ENCODE data around the gene MBD4.
A peak's percentile ranks its signal among the peaks of the same experiment; 100 is the strongest.
"Not testable (repeated sequence)": the region's sequence is repeated elsewhere in the genome, so short reads cannot be mapped to it uniquely, and the experiment has no call there.

The MBD4 gene

DNA sequence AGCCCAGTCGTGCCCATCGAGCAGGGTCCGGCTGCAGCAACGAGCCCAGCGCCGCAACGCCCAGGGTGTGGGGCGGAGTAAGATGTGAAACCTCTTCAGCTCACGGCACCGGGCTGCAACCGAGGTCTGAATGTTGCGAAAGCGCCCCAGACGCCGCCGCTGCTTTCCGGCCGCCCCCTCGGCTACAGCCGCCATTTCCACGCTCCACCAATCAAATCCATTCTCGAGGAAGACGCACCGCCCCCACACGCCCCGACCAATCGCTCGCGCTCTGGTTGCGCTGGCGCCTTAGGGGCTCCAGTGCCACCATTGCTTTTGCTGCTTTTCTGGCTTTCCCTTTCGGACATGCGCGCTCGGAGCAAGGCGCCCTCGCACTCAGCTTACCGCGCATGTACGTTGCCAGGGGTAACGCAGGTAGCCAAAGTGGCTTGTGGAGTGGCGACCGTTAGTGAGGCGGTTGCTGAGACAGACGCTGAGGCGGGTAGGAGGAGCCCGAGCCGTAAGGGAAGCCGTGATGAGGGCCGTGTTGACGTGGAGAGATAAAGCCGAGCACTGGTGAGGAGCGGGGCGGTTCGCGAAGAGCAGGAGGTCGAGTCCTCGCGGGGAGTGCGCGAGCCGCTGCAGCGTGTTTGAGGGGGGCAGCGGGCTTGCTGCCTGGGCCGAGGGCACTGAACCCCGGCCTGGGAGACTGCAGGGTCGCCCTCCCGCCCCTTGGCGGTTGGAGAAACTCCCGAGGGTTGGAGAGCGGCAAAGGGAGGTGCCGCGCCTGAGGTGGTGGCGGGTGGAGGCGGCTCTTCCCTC is at the start of gene MBD4, which contains the start of gene IFT122:
Gene MBD4 (minus strand): TSS at position 132 of the 801 bp plus-strand sequence. CDS start 115 bp downstream, at position 17.
Gene IFT122 (plus strand): TSS at position 408 of the 801 bp plus-strand sequence. CDS start 107 bp downstream, at position 515.
- DNase-seq, result peak; percentile 95

DNA sequence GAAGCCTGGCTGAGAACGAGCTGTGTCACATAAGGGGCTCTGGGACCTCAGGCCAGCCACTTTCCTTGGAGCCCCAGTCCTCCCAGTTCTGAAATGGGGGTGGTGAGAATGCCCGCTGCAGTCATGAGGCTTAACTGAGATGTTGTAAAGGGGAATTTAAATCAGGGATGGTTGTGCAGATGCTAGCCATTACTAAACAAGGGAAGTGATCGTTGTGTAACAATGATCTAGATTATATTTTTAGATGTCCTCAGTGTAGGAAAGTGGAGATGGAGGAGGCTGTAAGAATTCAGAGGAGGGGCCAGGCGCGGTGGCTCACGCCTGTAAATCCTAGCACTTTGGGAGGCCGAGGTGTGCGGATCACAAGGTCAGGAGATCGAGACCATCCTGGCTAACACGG is 49.5 kb upstream of the MBD4 start:
- not testable (repeated sequence) for DNase-seq

DNA sequence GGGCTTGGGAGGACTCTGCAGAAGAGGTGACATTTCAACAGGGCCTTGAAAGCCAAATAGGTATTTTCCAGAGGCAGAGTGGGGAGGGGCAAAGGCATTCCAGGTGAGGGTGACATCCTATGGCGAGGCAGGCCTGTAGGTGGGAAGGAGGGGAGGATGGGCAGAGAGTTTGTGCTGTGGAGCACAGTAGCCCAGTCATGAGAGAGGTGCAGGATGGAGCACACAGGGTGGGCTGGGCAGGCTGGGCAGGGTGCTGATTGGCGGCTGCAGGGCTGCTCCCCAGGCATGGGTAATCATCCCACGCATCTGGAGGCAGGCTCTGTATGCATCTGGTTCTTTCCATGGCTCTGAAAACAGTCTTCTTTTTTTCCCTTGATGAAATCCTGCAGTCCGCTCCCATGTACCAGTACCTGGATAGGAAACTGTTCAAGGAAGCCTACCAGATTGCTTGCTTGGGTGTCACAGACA is 48.2 kb upstream of the MBD4 start:
- not testable (repeated sequence) for DNase-seq

DNA sequence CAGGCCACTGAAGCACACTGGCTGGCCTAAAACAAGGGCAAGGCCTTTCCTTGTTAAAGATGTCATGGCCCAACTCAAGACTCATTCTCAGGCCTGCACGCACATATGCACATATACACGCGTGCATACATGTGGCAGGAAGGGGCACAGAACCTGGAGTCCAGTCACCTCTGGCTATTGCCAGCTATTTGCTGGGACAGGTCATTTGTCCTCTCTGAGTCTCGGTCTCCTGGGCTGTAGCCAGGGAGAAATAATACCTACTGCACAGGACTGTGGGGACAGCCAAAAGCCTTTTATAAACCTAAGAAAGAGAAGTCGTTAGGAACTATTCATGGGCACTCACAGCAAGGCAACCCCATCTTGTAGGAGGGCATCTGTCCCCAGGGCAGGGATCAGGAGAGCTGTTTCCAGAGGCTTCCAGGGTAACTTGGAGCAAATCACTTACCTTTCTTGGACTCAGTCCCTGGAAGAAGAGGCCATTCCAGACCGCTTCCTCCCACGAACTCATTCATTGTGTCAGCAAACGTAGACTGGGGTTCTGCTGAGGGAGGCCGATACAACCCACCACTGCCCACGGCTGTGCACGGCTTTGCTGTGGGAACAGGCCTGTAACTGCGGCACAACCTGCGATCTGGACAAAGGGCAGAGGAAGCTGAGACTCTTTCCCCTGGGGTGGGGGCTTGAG is 47.6 kb upstream of the MBD4 start:
- no peak for DNase-seq

DNA sequence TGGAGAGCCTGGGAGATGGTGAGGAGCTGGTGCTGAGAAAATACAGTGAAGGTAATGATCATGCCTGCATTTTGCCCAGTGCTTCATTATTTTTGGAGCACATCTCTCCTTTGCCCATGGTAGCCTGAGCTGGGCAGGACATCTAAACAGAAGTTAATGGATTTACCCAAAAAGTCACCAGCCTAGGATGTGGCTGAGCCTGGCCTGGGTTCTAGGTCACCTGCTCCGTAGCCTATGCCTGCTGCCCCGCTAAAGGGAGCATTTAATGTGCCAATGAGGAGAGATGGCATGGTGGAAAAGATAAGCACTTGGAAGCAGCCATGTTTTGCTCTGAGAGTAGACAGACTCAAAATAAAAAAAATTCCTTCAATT is 46.9 kb upstream of the MBD4 start:
- no peak for DNase-seq

DNA sequence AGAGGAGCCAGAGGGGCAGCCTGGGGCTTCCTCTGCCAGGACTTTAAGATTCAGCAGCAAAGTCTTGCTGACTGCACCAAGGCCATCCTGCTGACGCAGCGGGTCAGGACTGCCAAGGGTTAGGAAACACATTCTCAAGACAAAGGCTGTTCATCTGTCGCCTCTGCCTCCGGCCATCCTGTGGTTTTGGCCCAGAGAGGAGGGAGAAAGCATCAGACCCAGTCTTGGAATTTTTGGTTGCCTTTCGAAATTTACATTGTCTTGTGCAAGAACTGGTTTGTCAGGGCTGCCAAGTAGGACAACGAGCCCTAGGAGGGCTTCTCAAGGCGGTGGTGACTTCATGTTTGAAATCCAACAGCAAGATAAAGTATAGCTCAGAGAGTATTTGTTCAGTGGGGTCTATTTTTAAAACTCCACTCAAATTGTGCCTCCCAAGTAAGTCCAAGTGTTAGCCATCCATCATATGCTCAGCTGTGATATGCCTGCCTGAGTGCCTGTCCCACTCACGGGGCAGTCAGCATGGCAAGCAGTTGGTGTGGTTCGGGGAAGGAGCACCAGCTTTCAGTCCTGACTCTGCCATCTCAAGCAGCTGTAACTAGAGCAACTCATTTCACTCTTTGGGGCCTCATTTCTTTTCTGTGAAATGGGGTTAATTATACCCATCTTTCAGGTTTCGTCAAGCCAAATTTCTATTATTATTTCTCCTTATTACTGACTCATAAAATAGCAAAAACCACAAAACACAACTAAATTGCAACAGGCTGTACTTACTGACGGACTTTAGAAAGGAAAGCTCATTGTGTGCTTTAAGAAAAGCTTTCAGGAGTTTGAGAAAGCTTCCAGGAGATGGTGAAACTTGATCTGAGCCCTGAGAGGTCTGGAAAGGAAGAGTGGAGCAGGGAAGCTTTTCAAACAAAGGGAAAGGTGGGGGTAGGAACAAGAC is 46.2 kb upstream of the MBD4 start:
- DNase-seq, result no peak

DNA sequence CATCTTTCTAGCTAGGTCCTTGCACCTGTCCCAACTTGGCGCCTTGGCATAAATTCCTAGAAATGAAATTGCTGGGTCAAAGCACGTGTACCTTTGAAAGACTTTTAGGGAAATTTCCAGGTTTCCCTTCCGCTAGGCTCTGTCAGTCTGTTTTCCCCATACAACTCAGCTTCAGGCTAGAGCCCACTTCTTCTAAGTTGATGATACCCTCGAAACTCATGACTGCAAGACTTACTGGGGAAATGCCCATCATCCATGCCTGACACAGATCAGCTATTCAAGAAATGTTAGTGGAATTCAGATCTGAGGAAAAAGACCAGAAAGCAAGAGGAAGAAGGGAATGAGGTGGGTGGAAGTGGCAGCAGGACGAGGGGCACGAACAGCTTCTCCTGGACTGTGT is 45.4 kb upstream of the MBD4 start:
- DNase-seq, result not testable (repeated sequence)

DNA sequence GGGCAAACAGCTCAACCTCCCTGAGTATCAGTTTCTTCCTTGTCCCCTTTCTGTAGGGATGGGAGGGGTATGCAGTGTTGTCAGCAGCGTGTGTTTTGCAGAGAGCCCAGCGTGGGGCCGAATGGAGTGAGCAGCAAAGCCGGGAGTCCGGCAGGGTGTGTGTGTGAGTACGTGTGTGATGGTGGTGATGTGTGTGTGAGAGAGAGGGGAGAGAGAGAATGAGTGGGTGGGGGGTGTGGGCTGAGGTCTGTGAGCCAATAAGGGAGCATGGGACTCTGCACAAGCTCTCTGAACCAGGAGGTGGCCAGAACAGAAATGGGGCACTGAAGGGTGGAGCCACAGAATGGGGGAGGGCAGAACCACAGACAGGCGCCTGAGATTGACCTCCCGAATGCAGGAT is 44.1 kb upstream of the MBD4 start:
- DNase-seq, result no peak

DNA sequence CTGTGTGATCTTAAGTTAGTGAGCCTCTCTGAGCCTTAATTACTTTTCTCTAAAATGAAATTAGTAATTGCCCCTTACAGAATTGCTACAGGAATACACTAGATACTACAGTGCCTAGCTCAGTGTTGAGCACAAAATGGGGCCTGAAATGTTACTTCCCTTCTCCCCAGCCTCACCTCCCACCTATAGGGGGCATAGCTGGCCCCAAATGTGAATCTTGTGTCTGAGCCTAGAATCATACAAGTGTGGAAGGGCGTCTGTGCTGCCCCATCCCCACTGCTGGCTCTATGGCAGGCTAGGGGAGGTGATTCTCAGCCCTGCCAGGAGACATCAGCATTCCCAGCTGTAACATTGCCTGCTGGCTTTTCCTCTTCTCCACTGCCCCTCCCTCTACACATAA is 43.0 kb upstream of the MBD4 start:
- DNase-seq, result no peak

DNA sequence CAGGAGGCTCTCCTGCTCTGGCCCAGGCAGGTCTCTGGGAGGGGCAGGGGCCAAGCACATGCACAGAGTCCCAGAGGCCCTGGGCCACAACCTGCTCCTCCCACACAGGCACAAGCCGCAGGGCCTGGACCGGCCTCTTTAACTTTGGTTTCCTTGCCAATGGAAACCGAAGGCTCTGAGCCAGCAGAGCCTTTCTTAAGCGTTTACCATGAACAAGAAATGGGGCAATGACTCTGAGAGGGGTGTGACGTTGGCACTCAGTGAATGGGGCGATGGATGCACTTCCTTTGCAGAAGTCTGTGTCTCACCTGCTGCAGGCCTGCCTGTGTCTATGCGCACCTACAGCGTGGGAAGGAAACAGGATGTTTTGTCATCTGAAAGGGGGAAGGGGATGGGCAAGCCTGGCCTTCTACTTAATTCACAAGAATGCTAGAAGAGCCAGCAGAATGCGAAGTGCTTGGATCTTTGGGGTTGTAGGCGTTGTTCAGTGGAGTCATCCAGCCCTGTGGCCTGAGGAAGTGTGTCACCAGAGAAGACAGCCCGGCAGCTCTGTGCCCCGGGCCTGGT is 42.1 kb upstream of the MBD4 start:
- no peak for DNase-seq

DNA sequence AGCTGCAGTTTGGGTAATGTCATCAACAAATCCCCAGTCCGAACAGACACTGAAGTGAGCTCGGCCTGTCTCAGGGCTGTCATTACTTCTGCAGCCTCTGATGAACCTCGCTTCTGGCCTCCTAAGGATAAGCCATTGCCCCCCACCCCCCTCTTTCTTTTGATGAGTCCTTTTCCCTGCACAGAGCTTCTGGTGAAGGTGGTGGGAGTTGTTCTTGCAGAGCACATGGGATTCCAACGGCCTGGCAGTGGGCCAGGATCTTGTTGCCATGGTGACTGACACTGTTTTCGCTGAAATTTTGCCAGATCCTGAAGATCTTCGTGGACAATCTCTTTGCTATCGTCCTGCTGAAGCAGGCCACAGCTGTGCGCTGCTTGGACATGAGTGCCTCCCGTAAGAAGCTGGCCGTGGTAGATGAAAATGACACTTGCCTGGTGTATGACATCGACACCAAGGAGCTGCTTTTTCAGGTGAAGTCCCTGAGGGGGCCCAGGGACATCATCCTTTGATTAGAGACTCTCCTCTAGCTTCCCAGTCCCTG is 41.5 kb upstream of the MBD4 start:
- peak; percentile 50 for DNase-seq

DNA sequence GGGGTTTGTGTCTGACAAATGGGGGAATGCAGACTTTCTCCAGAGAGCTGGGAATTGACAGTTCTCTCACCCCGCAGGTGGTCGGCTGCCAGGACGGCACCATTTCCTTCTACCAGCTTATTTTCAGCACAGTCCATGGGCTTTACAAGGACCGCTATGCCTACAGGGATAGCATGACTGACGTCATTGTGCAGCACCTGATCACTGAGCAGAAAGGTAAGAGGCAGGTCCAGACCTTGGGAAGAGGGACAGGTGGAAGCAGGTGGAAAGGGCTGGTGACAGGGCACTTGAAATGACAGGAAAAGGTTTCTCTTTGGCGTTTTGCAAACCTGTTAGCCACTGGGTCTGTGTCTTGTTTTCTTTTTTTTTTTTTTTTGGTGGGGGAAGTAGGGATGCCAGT is 36.8 kb upstream of the MBD4 start:
- no peak for DNase-seq

DNA sequence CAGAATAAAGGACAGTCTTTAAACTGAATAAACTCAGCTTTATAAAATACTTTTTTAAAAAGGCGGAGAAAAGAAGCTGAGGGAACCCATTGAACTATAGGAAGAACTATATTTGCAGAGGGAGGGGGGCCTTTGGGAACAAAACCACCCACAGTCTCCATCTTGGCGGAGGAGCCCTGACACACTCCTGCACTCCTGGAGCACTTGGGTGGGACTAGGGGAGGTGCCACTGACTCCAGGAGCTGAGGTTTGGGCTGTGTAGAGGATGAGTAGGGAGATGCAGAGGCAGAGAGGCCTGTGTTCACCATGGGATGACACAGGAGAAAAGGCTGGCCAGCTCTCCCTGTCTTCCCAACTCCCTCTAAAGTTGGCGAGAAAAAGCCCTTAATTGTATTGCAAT is 36.1 kb upstream of the MBD4 start:
- DNase-seq, result no peak

DNA sequence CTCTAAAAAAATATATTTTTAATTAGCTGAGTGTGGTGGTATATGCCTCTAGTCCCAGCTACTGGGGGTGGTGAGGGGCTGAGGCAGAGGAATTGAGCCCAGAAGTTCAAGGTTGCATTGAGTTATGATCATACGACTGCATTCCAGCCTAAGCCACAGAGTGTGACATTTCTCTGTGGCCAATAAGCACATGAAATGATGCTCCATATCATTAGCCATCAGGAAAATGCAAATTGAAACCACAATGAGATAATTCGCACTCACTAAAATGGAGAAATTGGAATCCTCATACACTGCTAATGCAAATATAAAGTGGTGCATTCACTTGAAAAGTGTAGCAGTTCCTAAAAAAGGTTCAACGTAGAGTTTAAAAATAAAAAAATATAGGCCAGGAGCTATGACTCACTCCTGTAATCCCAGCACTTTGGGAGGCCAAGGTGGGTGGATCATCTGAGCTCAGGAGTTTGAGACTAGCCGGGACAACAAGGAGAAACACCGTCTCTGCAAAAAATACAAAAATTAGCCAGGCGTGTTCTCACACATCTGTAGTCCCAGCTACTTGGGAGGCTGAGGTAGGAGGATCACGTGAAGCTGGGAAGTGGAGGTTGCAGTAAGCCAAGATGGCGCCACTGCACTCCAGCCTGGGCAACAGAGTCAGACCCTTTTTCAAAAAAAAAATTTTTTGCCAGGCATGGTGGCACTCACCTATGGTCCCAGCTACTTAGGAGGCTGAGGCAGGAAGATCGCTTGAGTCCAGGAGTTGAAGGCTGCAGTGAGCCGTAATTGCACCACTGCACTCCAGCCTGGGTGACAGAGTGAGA is 35.4 kb upstream of the MBD4 start:
- DNase-seq, result no peak

DNA sequence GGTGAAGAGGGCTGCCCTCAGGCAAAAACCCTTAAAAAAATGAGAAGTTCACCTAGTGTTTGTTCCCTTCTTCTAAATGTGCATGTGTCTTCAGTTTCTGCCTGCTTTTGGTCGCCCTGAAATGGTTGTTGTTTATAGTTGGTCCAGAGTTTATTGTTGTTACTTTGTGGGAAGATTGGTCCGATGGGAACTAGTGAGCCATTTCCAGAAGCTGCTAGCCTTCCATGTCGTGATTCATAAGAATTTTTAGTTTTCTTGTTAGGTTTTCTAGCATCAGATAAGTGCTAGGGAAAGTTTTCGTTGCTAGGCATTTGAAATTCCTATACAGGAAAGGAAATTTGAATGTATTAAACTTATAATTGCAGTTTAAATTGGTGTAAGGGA is 34.0 kb upstream of the MBD4 start:
- no peak for DNase-seq

DNA sequence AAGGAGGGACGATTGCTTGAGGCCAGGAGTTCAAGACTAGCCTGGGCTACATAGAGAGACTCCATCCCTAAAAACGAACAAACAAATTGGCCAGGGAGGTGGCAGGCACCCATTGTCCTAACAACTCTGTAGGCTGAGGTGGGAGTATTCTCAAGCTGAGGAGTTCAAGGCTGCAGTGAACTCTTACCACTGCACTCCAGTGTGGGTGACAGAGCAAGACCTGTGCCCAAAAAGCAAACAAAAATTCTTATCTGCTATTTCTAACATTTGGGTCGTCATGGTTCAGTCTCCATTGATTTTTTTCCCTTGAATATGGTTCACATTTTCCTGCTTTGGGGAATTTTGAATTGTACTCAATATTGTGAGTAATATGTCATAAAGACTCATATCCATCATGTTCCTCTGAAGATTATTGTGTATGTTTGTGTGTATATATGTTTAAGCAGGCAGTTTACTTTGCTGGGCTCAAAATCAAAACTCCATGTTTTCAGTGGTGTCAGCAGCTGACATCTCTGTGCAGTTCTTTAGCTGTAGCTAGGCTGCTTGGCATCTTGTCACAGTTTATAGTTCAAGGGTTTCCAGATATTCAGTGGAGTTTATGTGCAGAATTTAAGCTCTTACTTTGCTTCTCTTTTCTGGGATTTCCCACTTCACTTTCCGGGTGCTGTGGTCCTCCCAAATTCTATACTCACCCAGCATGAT is 33.5 kb upstream of the MBD4 start:
- DNase-seq, result no peak

DNA sequence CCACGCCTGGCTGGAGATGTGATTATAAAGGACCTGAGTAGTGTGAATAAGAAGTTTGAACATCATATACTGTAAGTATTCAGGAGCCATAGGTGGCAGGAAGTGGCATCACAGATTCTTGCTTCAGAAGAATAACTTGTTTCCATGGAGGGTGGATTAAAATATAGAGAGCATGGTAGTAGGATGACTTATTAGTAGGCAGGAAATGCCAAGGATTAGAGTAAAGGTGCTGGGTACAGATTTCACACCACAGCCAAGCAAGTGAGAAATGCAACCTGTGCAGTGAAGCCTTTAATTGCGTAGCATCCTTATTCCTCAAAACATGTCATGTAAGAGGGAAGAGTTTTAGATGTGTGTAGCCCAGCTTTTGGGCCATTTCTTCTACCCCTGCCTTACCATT is 31.1 kb upstream of the MBD4 start:
- no peak for DNase-seq

DNA sequence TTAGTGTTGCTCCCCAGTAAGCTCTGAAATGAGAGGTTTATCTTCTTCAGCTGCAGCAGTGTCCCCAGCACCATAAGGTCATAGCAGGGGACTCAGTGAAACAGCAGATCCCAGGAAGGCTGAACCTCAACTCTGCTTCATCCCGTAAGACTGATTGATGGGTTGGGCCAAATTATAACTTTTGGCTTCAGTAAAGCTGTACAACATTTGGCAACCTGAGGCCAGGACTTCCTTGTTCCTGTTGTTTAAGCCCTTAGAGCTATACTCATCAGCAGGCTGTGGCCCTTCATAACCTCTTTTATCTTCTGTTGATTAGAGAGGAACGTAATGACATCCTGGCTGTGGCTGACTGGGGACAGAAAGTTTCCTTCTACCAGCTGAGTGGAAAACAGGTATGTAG is 29.3 kb upstream of the MBD4 start:
- DNase-seq, result no peak

DNA sequence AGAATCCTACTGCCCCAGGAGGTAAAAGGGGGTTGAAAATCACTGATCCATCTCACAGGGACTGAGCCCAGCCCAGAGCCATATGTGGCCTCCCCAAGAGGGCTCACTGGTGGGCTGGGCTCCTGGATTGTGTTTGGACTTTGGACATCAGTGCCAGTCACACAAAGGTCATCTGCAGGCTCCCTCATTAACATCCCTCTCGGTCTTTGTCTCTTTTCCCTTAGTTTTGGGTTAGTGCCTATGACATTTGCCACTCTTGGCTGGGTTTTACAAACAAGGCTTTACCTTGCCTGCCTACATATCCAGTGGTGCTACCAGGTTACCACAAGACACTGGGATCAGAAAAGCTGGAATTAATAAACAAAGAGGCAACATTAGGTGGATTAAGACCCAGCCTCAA is 28.2 kb upstream of the MBD4 start:
- DNase-seq, result no peak

DNA sequence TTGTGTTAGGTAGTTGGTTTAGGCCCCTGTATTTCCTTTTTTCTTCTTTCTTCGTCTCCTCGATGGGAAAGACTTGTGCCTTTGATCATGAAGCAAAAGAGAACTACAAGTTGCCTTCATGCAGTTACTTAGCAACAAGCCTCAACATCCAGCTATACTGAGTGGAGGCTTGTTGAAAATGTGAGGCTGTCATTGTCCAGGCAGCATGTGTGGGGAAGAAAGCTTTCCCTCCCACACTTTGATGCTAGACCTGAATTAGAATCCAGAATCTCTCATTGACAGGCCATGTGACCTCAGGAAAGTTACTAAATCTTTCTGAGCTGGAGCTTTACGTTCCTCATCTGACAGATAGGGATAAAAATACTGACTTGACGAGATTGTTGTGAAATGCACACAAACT is 24.0 kb upstream of the MBD4 start:
- DNase-seq, result no peak

DNA sequence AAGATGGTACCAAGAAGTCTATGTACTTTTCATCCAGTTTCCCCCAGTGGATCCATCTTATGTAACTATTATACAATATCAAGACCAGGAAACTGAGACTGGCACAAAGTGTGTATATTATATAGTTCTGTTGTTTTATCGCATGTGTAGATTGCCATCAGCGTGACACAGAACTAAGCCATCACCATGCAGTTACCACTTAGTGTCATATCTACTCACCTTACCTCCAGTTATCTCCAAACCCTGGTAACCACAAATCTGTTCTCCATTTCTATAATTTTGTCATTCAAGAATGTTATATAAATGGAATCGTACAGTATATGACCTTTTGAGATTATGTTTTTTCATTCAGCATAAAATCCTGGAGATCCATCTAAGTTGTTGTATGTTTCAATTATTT is 23.3 kb upstream of the MBD4 start:
- DNase-seq, result no peak

Data from NCI-H2227 treated with DMSO at 0.1 percent for 48 hours (cell line).